Measurements from ENCODE around the gene PPP1R12B.
"Not testable (repeated sequence)": the region's sequence is repeated elsewhere in the genome, so short reads cannot be mapped to it uniquely, and the experiment has no call there.

PPP1R12B gene

DNA sequence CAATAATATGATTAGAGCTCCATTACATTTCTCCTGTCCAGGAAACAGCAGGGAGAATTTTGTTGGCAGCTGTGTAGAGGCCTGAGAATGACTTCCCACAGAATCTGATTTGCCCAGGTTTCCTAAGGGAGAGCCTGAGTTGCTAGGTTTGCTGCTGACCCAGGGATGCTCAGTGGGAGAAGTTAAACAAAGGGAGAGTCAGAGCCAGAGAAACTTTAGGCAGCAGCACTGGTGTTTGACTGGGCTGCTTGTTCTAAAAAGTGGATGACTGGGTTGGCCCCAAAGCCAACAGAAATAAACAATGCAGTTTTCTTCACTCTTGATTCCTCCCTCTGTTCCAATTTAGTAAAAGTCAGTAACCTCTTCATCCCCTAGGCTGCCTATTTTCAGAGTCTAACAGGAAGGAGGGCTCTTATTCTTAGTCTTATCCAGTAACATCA is 69.3 kb downstream of the PPP1R12B start:
- H3K36me3 ChIP-seq (ENCODE audit: insufficient read depth, low read length); H2AFZ ChIP-seq (ENCODE audit: low read depth, low read length); H3K4me1 ChIP-seq (ENCODE audit: insufficient read depth, low read length); H3K9me3 ChIP-seq (ENCODE audit: low read length); H3K27me3 ChIP-seq (ENCODE audit: insufficient read depth, low read length); H3K4me3 ChIP-seq (ENCODE audit: low read length): not testable (repeated sequence)

- not testable (repeated sequence) for H3K27me3 ChIP-seq (ENCODE audit: insufficient read depth, low read length); H2AFZ ChIP-seq (ENCODE audit: low read depth, low read length); H3K4me3 ChIP-seq (ENCODE audit: low read length); H3K4me1 ChIP-seq (ENCODE audit: insufficient read depth, low read length); H3K36me3 ChIP-seq (ENCODE audit: insufficient read depth, low read length); H3K9me3 ChIP-seq (ENCODE audit: low read length)
Observed at GRCh38 chr1:202419731-202420130, 71.2 kb downstream of the PPP1R12B start.

GRCh38 chr1:202420422-202421094 is 72.1 kb downstream of the PPP1R12B start:
- not testable (repeated sequence) for H3K4me3 ChIP-seq (ENCODE audit: low read length); H3K27me3 ChIP-seq (ENCODE audit: insufficient read depth, low read length); H3K36me3 ChIP-seq (ENCODE audit: insufficient read depth, low read length); H3K4me1 ChIP-seq (ENCODE audit: insufficient read depth, low read length); H3K9me3 ChIP-seq (ENCODE audit: low read length); H2AFZ ChIP-seq (ENCODE audit: low read depth, low read length)

DNA sequence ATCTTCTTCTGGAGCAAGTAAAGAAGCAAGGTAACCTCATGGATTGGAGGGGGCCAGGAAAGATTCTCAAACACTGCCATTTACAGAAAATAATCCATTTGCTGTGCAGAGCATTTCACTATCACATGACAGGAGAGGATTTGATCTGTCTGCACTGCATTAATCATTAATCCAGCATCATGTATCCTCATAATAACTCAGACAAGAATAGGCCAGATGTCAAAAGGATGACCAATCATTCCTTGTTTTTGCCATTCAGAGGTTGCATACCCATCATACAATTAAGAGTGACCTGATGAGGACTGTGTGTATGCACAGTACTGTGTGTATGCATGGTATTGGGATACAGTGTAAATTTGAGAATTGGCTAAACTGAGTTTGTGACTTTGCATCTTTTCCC is 74.2 kb downstream of the PPP1R12B start:
- H3K4me3 ChIP-seq (ENCODE audit: low read length); H2AFZ ChIP-seq (ENCODE audit: low read depth, low read length); H3K9me3 ChIP-seq (ENCODE audit: low read length): not testable (repeated sequence)

GRCh38 chr1:202424260-202424659 is 75.8 kb downstream of the PPP1R12B start:
- not testable (repeated sequence) for H3K9me3 ChIP-seq (ENCODE audit: low read length); H2AFZ ChIP-seq (ENCODE audit: low read depth, low read length); H3K4me3 ChIP-seq (ENCODE audit: low read length); H3K36me3 ChIP-seq (ENCODE audit: insufficient read depth, low read length); H3K27me3 ChIP-seq (ENCODE audit: insufficient read depth, low read length); H3K4me1 ChIP-seq (ENCODE audit: insufficient read depth, low read length)

More for the DNA sequence above, 74.2 kb downstream of the PPP1R12B start:
- H3K36me3 ChIP-seq (ENCODE audit: insufficient read depth, low read length); H3K27me3 ChIP-seq (ENCODE audit: insufficient read depth, low read length); H3K4me1 ChIP-seq (ENCODE audit: insufficient read depth, low read length): not testable (repeated sequence)

DNA sequence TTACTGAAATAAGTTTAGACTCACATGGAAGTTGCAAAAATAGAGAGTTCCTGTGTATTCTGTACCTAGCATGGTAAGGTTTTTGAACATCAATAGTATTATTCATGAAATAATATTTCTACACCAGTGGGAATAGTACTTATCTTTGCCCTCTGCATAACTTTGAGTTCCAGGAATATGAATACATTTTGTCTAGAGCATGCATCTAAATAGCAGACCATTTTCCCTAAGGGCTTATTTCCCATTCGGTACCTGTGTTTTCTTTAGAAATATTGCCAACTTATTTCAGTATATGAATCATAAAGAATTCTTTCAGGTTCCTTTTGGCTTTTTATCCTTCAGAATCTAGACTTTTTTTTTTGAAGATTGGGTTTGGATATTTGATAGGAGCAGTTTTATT is 81.6 kb downstream of the PPP1R12B start:
- H2AFZ ChIP-seq (ENCODE audit: low read depth, low read length); H3K27me3 ChIP-seq (ENCODE audit: insufficient read depth, low read length); H3K36me3 ChIP-seq (ENCODE audit: insufficient read depth, low read length); H3K4me1 ChIP-seq (ENCODE audit: insufficient read depth, low read length); H3K9me3 ChIP-seq (ENCODE audit: low read length); H3K4me3 ChIP-seq (ENCODE audit: low read length): not testable (repeated sequence)

- H3K27me3 ChIP-seq (ENCODE audit: insufficient read depth, low read length); H3K4me1 ChIP-seq (ENCODE audit: insufficient read depth, low read length); H3K36me3 ChIP-seq (ENCODE audit: insufficient read depth, low read length); H3K9me3 ChIP-seq (ENCODE audit: low read length); H2AFZ ChIP-seq (ENCODE audit: low read depth, low read length); H3K4me3 ChIP-seq (ENCODE audit: low read length): not testable (repeated sequence)
Observed at GRCh38 chr1:202432338-202432737, 83.8 kb downstream of the PPP1R12B start.

DNA sequence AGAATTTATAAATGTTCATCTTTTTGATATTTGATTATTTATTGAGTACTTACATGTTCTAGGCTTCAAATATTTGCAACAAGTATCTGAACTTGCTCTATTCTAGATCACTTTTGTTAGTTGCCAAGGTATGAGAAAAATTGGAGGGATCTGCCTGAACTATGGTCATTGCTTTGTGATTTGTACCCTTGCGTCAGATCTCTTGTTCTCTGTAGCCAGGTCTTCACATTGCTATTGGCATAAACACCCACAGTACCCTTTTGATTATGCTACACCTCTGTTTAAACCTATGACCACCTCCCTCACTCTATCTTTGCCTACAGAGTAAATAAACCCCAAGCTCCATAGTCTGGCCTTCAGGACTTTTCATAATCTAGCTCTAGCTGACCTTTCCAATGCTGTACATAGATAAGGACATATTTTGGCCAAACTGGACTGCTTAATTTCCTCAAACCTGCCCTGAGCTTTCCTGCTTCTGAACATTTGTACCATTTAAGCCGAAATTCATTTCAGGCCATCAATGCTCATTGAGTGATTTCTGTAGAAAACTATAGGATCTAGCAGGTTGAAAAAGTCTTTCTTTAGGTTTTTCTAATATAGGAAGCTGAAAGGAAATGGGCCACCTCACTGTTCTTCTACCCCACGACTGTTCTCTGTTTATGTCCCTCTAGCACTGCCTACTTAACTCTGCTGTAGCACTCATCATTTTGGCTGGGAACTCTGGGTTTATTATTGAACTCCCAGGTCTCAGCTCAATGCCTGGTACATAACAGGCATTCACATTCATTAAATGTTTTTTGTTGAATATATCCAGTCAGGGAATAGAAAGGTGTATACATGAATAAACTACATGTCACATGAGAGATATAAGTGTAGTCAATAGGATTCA is 84.9 kb downstream of the PPP1R12B start:
- Histone ChIP-seq H3K4me3 (ENCODE audit: low read length) (no peak overlapping the region), H3K9me3 (ENCODE audit: low read length) (no peaks in the 10 kb centered on the region), H3K4me1 (ENCODE audit: insufficient read depth, low read length) (no peaks in the 10 kb centered on the region), H2AFZ (ENCODE audit: low read depth, low read length) (no peak overlapping the region), H3K27me3 (ENCODE audit: insufficient read depth, low read length) (no peaks in the 10 kb centered on the region), H3K36me3 (ENCODE audit: insufficient read depth, low read length) (peaks cover 7% of the 10 kb centered on the region)

DNA sequence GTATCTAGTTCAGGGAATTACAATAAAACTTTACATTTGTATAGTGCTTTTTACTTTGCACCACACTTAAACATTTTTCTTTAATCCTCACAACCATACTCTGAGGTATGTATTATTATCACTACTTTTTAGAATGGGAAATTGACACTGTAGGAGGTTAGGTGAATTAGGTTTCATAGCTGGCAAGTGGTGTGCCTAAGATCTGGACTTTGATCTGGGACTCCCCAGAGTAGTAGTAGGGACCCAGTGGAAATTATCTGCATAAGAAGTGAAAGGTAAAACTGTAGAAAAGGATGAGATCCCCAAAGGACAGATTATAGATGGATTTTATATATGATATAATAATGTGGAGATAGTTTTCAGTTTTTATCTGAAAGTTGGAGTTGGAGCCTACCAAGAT is 85.6 kb downstream of the PPP1R12B start:
- Histone ChIP-seq H3K4me3 (ENCODE audit: low read length) (no peak overlapping the region), H3K36me3 (ENCODE audit: insufficient read depth, low read length) (peaks cover 13% of the 10 kb centered on the region), H3K4me1 (ENCODE audit: insufficient read depth, low read length) (no peaks in the 10 kb centered on the region), H3K9me3 (ENCODE audit: low read length) (no peaks in the 10 kb centered on the region), H3K27me3 (ENCODE audit: insufficient read depth, low read length) (no peaks in the 10 kb centered on the region), H2AFZ (ENCODE audit: low read depth, low read length) (no peak overlapping the region)

DNA sequence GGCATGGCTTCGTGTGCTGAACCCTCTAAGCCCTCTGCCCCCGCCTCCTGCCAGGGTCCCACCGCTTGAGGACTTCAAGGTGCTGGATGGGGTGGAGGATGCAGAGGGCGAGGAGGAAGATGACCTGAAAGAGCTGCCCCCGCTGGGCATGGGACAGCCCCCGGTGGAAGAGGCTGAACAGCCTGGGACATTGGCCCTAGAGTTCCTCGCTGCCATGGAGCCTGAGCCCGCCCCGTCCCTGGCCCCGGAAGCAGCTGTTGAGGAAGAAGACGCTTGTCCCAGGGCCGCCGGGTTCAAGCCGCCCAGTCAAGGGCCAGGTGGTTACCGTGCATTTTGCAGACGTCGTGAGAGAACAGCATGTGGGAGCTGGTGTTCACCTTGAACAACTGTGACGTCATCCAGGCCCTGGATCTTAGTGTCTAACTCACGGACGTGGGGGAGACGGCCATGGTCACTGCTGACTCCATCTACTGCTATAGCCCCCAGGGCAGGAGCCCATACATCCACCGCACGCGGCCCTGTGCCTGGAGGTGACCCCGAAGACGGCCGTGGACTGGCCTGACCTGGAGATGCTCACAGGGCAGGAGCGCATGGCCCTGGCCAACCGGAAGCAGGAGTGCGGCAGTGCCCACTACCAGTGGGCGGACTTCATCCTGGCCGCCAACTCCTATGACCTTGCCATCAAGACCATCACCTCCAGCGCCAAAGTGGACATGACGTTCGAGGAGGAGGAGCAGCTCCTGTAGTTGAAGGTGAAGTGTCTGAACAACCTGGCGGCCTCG is 90.1 kb downstream of the PPP1R12B start:
- Histone ChIP-seq H3K4me1 (ENCODE audit: insufficient read depth, low read length) (no peaks in the 10 kb centered on the region), H3K4me3 (ENCODE audit: low read length) (no peak overlapping the region), H3K9me3 (ENCODE audit: low read length) (no peaks in the 10 kb centered on the region), H2AFZ (ENCODE audit: low read depth, low read length) (no peak overlapping the region), H3K36me3 (ENCODE audit: insufficient read depth, low read length) (peaks cover 16% of the 10 kb centered on the region), H3K27me3 (ENCODE audit: insufficient read depth, low read length) (no peaks in the 10 kb centered on the region)

DNA sequence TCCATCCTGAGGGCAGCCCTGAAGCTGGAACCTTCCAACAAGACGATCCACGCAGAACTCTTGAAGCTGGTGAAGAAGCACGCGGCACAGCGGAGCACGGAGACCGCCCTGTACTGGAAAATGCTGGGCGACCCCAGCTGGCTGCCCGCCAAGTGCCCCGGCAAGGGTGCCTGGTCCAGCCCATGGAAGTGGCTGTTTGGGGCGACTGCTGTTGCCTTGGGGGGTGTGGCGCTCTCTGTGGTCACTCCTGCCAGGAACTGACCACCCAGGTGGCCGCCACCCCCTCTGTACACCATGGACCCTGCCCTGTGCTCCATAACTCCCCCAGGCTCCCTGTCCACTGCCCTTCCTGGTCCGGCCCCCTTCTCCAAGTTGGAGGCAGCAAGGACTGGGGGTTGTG is 90.8 kb downstream of the PPP1R12B start:
- Histone ChIP-seq H3K36me3 (ENCODE audit: insufficient read depth, low read length) (peaks cover 16% of the 10 kb centered on the region), H3K4me1 (ENCODE audit: insufficient read depth, low read length) (no peaks in the 10 kb centered on the region), H2AFZ (ENCODE audit: low read depth, low read length) (no peak overlapping the region), H3K4me3 (ENCODE audit: low read length) (no peak overlapping the region), H3K9me3 (ENCODE audit: low read length) (no peaks in the 10 kb centered on the region), H3K27me3 (ENCODE audit: insufficient read depth, low read length) (no peaks in the 10 kb centered on the region)

- H3K36me3 ChIP-seq (ENCODE audit: insufficient read depth, low read length); H2AFZ ChIP-seq (ENCODE audit: low read depth, low read length); H3K4me3 ChIP-seq (ENCODE audit: low read length); H3K9me3 ChIP-seq (ENCODE audit: low read length); H3K27me3 ChIP-seq (ENCODE audit: insufficient read depth, low read length); H3K4me1 ChIP-seq (ENCODE audit: insufficient read depth, low read length): not testable (repeated sequence)
Observed at GRCh38 chr1:202448140-202448539, 99.6 kb downstream of the PPP1R12B start.

GRCh38 chr1:202451641-202452040 is 103.1 kb downstream of the PPP1R12B start:
- not testable (repeated sequence) for H3K4me1 ChIP-seq (ENCODE audit: insufficient read depth, low read length); H3K36me3 ChIP-seq (ENCODE audit: insufficient read depth, low read length); H3K27me3 ChIP-seq (ENCODE audit: insufficient read depth, low read length); H3K9me3 ChIP-seq (ENCODE audit: low read length); H3K4me3 ChIP-seq (ENCODE audit: low read length); H2AFZ ChIP-seq (ENCODE audit: low read depth, low read length)

Measured in neuron (in vitro differentiated cells).